EL (cell line): Measurements from ENCODE around the gene TRDN.
"Not testable (repeated sequence)": the region's sequence is repeated elsewhere in the genome, so short reads cannot be mapped to it uniquely, and the experiment has no call there.

Source experiments
- DNase-seq: peaks from one replicate; pipeline ENCODE4 v3.0.0-alpha.2; 2016

TRDN gene

DNA sequence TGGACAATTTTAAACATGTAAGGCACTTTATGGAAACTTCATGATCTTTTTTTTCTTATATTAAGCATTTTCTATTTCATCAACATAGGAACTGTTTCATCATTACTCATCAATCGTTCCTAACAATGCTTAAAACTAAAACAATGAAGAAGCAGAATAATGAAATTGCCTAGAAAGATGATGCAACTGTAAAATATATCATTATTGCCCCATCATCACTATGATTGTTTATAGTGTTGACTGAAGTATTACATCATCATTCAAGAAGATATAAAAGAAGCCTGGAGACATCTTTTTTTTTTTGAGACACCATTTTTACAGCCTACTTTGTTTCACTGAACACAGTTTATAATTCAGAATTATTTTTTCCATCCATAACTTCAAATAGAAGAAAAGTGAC lies 147.2 kb downstream of the TRDN start:
- no peak for DNase-seq

DNA sequence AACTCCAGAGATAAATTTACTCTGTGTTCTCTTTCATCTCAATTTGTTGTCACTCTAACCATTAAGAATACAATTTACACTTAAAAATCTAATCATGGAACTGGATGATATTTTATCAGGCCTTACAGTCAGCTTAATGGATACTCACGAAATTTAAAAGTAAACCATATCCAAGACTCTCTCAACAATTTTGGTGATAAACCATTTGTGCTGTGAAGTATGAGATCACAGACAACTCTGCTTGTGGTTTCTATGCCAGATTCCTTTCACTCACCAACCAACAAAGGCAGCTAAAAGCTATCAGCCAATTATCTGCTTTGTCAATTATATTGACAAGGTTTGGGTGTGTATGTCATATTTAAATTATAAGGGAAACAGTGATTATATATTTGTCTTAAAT lies 155.8 kb downstream of the TRDN start:
- no peak for DNase-seq

DNA sequence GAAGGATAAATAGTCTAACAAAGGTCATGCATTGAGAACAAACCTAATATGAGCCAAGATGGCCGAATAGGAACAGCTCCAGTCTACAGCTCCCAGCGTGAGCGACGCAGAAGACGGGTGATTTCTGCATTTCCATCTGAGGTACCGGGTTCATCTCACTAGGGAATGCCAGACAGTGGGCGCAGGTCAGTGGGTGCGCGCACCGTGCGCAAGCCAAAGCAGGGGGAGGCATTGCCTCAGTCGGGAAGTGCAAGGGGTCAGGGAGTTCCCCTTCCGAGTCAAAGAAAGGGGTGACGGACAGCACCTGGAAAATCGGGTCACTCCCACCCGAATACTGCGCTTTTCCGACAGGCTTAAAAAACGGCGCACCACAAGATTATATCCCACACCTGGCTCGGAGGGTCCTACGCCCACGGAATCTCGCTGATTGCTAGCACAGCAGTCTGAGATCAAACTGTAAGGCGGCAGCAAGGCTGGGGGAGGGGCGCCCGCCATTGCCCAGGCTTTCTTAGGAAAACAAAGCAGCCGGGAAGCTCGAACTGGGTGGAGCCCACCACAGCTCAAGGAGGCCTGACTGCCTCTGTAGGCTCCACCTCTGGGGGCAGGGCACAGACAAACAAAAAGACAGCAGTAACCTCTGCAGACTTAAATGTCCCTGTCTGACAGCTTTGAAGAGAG lies 164.6 kb downstream of the TRDN start:
- not testable (repeated sequence) for DNase-seq

DNA sequence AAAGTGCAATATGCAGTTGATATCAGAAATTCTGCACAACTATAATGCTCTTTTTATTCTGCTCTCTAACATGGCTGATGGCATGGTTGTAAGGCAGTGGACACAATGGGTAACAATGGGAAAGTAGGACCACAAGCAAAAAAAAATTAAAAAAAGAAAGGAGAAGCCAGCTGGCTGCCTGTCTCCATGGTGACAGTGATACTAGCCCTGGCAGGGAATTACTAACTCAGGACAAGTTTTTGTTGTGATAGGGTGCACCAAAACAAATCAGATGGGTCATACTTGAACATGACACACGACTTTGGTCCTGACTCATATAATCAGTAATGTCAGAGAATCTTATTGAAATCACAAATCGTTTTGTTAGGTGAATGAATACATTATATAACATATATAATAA lies 169.4 kb downstream of the TRDN start:
- no peak for DNase-seq

DNA sequence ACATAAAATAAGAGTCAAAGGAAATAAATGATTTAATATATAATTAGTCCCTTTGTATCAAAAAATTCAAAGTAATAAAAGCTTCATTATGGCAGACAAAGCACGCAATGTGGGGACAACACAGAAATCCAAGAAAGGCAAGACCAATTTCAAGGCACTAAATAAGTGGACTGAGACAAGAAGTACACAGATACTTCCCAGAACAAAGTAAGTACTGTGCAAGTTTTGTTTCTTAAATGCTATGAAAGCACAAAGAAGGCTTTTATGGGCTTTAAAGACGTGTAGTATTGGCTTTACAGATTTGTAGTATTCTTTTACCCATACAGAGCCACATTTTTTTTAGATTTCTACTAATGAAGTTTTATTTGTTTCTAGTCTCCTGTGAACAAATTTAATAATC lies 174.6 kb downstream of the TRDN start:
- no peak for DNase-seq

- DNase-seq = no peak
Measured at GRCh38 chr6:123458218-123458617, 178.5 kb downstream of the TRDN start.

DNA sequence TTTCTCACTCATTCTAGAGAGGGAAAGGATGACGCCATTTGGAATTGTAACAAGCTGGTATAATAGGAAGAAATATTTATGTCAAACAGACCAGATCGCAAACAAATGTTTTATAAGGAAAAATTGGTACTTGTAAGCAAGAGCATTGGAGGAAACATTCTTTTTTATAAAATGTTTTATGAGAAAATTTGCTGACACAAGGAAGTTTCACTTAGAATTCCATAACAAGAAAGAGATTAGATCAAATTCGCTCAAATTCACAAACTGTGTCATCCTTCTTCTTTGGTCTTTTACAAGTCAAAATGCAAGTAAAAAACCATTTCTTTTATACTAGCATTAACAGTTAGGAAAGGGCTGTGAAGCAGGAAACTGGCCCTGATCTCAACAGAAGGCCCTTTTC lies 179.9 kb downstream of the TRDN start:
- DNase-seq = no peak

- no peak for DNase-seq
Measured at GRCh38 chr6:123454448-123454847, 182.3 kb downstream of the TRDN start.

GRCh38 chr6:123453071-123453470 lies 183.7 kb downstream of the TRDN start:
- not testable (repeated sequence) for DNase-seq

GRCh38 chr6:123448306-123448884 lies 188.4 kb downstream of the TRDN start:
- no peak for DNase-seq

DNA sequence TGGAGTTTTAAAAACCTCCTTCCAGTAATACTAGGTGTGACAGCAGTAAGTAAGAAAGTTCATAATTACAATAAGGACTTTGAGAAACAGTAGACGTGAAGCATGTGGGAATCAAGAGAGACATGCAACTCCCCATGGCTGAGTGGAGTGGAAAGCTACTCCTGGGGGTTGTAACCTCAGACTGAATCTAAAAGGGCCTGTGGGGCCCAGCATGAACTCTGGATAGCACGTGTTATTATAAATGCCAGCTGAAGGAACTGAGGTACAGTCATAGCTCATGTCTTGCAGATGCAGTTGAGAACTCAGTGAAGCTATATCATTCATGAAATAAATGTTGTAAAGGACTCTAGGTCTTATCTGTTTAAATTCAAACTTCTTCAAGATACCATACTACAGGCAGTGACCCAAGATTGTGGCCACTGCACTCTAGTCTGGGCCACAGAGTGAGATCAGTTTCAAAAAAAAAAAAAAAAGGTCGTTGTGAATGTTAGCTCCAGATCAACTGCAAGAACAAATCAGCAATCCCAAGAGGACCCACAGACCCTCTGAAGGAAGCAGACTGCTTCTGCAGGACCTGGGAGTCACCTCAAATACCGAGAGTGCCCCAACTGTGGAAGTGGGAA lies 189.3 kb downstream of the TRDN start:
- no peak for DNase-seq

DNA sequence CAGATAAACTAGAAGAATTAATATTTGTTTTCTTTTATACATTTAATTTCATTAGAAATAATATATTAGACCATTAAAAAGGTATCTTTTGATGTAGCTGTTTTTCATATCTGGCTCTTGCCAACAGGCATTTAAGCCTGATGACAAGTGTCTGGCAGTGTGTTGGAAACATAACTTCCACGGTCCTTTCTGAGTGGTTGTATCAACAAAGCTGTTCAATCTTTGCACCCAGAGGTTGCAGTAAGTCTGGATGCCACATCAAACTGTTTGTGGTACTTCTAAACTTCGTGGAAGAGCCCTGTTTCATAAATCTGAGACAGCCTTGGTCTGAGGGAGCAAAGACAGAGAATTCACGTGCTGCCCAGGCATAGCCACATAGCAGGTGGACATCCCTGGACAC lies 197.4 kb downstream of the TRDN start:
- DNase-seq = no peak

DNA sequence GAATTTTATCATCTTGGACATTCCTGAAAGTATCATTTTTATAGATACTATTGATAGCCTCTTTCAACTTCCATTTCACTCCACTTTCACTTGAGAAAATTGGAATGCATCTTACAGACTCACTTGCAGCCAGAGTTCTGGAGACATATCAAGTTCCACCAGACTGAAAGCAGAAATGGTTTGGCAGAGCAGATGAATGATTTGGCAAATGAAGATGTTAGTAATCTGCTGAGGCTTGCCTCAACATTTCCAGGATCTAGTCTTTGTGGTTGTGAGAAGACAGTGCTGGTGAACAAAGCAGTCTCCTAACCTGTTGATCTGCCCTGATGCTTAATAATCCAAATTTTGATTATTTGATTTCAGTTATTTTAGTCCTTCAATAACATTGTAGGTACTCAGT lies 202.6 kb downstream of the TRDN start:
- DNase-seq = no peak

DNA sequence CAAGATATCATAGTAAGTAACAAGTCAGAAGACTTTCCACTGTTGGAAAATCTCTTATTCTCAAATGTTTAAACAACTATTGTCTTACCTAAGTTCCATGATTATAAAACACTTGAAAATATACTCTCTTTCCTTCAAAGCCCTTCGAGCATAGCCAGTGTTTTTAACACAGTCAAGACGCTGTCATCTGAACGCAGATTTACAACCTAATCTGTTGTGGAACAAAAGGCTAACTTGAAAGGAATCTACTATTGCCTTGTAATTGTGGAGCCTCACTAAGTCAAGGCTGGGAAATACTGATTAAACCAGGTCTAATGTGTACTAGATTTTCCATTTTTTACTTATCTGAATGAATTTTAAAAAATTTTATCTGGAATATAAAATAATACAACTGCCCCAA lies 205.8 kb downstream of the TRDN start:
- no peak for DNase-seq

- no peak for DNase-seq
Measured at GRCh38 chr6:123427008-123427407, 209.7 kb downstream of the TRDN start.

DNA sequence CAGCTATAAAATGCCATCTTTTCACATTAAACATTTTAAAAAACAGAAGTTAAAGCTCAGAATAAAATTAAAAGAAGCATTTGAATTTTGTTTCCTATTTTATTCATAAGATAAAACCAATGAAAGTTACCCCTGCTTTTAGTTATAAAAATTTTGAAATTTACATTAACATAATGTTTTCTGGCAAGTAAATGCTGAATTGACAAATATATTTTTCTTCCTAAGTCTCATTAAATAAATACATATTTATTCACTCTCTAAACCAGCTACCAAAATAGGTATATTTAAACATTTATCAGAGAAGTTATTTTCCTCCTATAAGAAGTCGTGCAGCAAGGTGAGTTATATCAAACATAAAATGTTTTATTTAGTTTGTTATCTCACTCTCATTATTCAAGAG lies 213.6 kb downstream of the TRDN start:
- DNase-seq = no peak

GRCh38 chr6:123420512-123420911 lies 216.2 kb downstream of the TRDN start:
- DNase-seq = no peak

DNA sequence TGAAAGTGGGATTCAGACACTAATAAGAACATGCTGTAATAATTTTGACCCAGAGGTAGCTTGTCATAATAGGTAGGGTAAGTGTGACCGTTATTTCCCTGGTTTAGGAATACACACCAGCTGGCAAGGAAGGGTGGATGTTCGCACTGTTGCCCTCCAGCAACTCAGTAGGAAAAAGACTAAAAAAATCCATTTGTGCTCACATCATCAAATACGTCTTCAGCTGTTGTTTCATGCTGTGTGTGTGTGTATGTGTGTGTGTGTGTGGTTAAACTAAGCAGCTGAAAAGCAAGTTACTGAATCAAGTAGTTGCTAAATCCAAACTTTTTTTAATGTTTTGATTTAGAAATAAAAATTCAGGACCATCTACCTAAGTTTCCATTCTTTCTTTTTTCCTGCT lies 218.7 kb downstream of the TRDN start:
- DNase-seq = no peak

- no peak for DNase-seq
Measured at GRCh38 chr6:123417535-123417934, 219.2 kb downstream of the TRDN start.

DNA sequence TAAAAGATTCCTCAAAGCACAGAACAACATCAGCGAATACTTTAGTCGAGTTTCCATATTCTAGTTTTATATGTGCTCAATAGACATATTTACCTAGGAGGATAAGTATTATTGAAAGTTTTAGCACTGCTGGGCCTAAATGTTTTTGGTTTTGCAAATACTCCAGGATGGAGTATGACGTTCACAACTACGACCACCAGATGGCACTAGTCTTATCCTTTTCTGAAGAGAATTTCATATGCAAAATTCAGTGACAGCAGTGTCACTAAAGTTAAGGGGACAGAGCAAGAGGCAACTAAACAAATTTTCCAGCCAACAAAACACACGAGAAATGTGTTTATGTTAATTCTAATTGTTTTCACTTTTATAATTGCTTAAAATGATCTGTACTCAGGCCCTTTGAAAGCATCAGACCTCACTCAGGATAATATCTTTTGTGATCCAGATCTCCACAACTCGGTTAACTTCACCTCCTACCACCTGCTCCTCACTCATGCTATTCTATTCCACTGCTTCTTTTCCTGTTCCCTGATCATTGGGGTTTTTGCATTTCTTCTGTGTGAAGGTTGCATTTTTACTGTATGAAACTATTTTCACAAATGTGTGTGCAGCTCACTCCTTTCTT lies 220.8 kb downstream of the TRDN start:
- peak; percentile 31 for DNase-seq

DNA sequence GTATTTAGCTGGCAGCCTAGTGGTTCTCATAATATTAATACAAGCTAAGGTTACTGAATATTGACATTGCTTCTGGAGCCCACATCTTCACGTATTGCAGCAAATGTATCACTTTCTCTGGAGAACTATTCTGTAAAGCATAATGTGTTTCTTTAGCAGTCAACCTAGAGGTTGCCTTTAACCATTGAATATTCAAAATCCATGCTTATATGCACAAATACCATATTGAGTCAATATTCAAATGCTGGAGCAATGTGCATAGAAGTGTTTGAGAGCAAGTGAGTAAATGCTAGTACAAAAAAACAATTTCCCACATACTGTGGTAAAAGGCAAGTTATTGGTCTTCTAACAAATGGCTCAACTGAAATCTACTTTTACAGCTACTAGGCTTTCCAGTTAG lies 231.8 kb downstream of the TRDN start:
- DNase-seq = no peak

- DNase-seq = no peak
Measured at GRCh38 chr6:123402052-123402451, 234.7 kb downstream of the TRDN start.

DNA sequence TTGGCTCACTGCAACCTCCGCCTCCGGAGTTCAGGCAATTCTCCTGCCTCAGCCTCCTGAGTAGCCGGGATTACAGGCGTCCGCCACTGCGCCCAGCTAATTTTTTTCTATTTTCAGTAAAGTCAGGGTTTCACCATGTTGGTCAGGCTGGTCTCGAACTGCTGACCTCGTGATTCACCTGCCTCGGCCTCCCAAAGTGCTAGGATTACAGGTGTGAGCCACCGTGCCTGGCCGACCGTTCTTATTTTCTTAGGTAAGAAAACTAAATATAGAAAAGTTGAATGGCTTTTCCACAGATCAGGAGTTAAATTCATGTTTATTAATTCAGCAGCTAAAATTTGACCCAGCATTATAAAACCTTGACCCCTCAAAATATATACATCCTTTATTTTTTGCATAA lies 238.7 kb downstream of the TRDN start:
- DNase-seq = no peak

DNA sequence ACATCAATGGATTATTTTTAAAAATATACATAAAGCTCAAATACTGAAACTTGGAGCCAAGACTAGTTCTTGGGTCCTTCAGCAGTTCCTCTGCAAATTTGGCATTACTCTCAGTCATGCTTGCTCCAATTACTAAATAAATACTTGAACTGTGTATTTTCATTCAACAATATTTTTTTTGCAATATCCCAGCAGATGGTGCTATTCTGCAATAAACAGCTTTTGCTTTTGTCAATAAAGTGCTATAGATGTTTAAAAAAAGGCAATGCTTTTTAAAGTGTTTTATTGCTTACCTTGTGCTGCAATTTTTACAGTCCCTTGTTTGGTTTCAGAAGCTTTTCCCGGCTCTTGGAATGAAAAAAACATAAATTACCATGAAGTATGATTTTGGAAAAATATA lies 243.4 kb downstream of the TRDN start:
- no peak for DNase-seq
